ENCODE measurements around the gene PTPRO.

Gene PTPRO

GRCh38 chr12:15558915-15559528 is 236.7 kb downstream of the PTPRO start:
- TF ChIP-seq MAX (IDR thresholded peaks at IDR 0.05; ENCODE audit: low read depth, low read length) = no peak
- TF ChIP-seq MYC (IDR thresholded peaks at IDR 0.05; ENCODE audit: low read depth, low read length) = no peak
- TF ChIP-seq POLR2A (IDR thresholded peaks at IDR 0.05; ENCODE audit: extremely low read depth, insufficient read length) = no peak
- no peak for TF ChIP-seq CTCF (IDR thresholded peaks at IDR 0.05; ENCODE audit: low read depth, low read length)
- no peak overlapping the region for H3K4me3 ChIP-seq (ENCODE audit: low read depth, low read length)
- no peak for DNase-seq (ENCODE audit: low read depth)

- no peak overlapping the region for H3K4me3 ChIP-seq (ENCODE audit: low read depth, low read length)
- no peak for DNase-seq (ENCODE audit: low read depth)
- TF ChIP-seq MYC (IDR thresholded peaks at IDR 0.05; ENCODE audit: low read depth, low read length) = no peak
- TF ChIP-seq POLR2A (IDR thresholded peaks at IDR 0.05; ENCODE audit: extremely low read depth, insufficient read length) = no peak
- no peak for TF ChIP-seq MAX (IDR thresholded peaks at IDR 0.05; ENCODE audit: low read depth, low read length)
- no peak for TF ChIP-seq CTCF (IDR thresholded peaks at IDR 0.05; ENCODE audit: low read depth, low read length)
These were observed 239.1 kb downstream of the PTPRO start for GRCh38 chr12:15561396-15561795.

GRCh38 chr12:15562263-15562662 is 240.0 kb downstream of the PTPRO start:
- no peak for TF ChIP-seq MYC (IDR thresholded peaks at IDR 0.05; ENCODE audit: low read depth, low read length)
- H3K4me3 ChIP-seq (ENCODE audit: low read depth, low read length) = no peak overlapping the region
- DNase-seq (ENCODE audit: low read depth) = no peak

- DNase-seq (ENCODE audit: low read depth) = no peak
- no peak for TF ChIP-seq MAX (IDR thresholded peaks at IDR 0.05; ENCODE audit: low read depth, low read length)
- TF ChIP-seq CTCF (IDR thresholded peaks at IDR 0.05; ENCODE audit: low read depth, low read length) = no peak
- no peak for TF ChIP-seq POLR2A (IDR thresholded peaks at IDR 0.05; ENCODE audit: extremely low read depth, insufficient read length)
- no peak for TF ChIP-seq MYC (IDR thresholded peaks at IDR 0.05; ENCODE audit: low read depth, low read length)
- H3K4me3 ChIP-seq (ENCODE audit: low read depth, low read length) = no peak overlapping the region
These were observed 241.4 kb downstream of the PTPRO start for GRCh38 chr12:15563663-15564062.

GRCh38 chr12:15574353-15574752 is 252.0 kb downstream of the PTPRO start:
- H3K4me3 ChIP-seq (ENCODE audit: low read depth, low read length) = no peak overlapping the region
- TF ChIP-seq MAX (IDR thresholded peaks at IDR 0.05; ENCODE audit: low read depth, low read length) (no peak), MYC (IDR thresholded peaks at IDR 0.05; ENCODE audit: low read depth, low read length) (no peak), POLR2A (IDR thresholded peaks at IDR 0.05; ENCODE audit: extremely low read depth, insufficient read length) (no peak), CTCF (IDR thresholded peaks at IDR 0.05; ENCODE audit: low read depth, low read length) (no peak)
- DNase-seq (ENCODE audit: low read depth) = no peak

GRCh38 chr12:15575671-15576541 is 253.6 kb downstream of the PTPRO start:
- no peak overlapping the region for H3K4me3 ChIP-seq (ENCODE audit: low read depth, low read length)
- TF ChIP-seq MYC (IDR thresholded peaks at IDR 0.05; ENCODE audit: low read depth, low read length) = no peak
- no peak for DNase-seq (ENCODE audit: low read depth)

All from NB4 (cell line).